ENCODE measurements around the gene TAL1.

The TAL1 gene

DNA sequence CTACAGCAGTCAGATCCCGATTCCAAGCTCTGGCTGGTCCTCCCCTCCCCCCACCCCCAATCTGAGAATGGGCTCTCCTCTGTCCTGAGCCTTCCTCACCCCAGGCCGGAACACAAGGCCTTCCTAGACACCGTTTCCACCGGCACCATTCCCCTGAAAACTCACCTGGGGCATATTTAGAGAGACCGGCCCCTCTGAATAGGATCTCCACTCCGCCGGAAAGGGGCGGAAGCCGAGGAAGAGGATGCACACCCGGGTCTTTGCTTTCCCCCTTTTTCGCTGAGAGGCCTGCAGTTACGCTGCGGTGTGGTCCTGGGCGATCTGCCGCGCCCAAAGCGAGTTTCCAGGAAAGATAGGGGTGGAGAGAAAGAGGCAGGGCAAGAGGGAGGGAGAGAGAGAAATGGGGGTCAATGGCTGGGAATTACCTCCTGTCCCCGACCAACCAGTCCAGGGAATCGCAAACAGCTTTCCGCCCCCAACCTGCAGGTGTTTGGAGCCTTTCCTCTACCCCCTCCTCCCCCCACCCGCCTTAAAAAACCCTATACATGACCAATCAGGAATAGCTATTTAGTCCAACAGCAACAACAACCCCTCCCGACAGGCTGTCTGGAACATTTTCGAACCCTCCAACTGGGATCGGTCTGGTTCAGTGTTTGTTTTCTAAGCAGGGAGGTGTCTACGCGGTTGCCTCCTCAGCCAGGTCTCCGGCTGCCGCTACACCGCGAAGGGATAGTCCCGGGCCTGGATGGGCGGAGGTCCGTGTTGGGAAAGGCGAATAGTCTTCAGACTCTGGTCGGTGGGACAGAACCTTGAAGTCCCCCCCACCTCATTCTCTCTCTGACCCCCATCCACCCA lies 2.8 kb downstream of the TAL1 start:
- DNase-seq = no peak

DNA sequence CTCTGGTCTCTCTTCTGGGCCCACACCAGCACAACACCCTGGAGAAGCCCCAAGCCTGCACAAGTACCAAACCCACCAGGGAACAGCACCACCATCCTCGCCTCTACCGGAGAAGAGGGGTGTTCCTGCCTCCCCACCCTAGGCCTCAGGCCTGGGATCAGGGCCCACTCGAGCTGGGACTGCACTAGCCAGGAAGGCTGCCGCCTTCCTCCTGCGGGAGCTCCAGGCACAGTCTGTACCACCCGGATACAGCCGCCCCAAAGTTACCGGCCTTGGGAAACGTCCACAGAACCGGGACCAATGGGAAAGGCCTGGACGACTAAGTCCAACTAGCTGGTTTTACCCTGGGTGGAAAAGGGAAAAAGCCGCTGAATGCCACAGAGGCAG lies 3.4 kb downstream of the TAL1 start:
- DNase-seq = no peak

DNA sequence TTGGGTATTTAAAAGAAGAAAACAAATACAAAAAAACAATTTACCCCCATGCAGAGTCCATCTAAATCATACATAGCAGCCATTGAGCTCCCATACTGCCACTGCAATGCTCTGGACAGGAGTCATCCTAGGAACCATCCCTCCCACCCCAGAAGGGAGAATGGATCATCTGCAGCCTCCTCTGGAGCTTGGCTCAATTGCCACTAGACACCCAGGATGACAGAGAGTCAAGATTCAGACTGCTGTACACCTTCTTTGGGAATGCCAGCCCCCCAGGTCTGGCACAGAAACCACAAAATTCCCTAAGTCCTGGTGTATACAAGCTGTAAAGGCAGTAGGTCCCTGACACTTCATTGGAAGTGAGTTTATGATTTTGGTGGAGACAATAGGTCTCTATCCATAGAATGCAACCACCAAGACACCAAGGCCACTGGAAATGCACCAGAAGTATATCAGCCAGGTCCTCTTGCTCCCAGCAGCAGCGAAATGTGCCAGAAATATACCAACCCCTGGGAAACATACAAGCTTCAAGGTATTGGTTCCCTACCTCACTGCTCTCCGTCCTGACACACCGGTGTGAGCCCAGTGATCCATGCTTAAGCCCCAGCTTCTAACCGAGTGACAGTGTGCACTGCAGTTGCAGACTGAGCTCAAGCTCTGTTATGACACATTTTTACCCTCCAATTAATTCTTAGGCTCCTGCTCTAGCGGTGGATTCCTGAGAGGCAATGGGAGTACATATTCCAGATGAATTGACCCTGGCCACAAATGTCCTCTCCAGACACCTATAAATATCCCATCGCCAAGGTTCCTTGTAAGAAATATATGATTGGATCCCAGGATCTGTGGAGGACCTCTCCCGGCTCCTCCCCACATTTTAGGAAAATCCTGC lies 4.4 kb downstream of the TAL1 start:
- no peak for DNase-seq

DNA sequence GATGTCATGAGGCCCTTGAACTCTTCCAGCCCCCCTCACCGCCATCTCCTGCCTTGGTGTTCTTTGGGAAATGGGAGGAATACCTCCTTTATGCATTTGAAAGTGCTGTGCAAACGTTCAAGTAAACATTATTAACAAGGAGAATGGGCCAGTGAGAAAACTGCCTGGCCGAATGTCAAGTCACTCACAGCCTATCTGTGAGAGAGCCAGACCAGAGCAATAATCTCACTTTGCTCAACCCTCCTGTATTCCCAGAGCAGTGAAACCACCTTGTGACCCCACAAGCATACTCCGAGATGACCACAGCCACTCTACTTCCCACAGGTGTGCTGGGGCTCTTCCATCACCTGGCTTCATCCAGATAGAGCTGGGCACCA lies 5.2 kb downstream of the TAL1 start:
- DNase-seq = no peak

DNA sequence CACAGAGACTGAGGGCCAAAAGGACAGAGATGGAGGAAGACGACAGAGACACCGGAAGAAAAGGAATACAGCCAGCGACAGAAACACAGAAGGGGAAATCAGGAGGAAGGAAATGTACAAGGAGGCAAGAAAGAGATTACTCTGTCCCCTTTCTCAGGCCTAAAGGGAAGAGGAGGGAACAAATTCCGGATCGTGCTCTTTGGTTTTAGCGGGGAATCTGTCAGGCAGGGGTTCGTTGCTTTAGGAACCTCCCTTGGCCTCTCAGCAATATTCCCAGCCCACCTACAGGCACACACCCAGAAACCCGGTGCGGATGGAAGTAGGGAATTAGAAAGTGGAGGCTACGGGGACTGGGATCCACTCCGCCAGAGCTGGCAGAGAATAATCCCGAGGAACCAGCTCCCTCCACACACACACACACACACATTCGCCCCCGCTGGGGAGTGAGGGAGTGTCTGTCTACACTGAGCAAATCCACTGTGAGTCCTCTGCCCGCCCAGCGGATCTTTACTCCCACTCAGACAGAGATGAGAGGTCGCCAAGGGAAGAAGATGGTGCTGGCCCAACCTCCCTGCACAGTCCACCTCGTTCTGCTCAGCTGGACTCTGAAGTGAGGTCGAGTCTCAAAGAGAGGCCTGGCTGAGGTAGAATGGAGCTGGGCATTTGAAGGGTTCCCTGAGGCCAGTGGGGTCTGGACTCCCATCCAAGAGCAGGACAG lies 5.7 kb downstream of the TAL1 start:
- DNase-seq = no peak

DNA sequence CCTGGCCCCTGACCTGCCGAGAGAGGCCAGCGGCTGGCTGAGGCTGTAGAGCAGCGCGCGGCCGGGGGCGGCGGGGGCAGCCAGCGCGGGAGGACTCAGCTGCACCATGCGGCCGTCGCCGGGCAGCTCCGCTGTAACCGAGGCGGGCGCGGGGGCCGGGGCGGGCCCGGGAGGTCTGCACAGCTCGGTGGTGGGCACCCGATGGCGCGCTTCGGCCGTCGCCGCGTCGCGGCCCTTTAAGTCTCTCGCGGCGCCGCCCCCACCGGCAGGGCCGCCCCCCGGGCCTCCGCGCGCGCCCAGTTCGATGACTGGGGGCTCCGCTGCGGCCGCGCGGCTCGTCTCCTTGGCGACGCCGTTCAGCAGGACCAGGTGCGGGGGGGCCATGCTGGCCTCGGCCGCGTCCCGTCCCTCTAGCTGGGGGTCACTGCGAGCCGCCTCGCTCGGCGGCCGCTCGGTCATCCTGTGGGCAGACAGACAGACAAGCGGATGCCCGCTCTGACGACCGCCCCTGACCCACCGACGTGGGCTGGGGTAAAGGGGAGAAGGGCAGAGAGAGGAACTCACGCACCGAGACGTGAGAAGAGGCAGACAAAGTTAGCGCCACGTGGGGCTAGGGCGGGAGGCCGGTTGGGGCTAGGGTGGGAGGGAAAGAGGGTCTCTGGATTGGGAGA lies 6.5 kb downstream of the TAL1 start:
- DNase-seq = no peak

DNA sequence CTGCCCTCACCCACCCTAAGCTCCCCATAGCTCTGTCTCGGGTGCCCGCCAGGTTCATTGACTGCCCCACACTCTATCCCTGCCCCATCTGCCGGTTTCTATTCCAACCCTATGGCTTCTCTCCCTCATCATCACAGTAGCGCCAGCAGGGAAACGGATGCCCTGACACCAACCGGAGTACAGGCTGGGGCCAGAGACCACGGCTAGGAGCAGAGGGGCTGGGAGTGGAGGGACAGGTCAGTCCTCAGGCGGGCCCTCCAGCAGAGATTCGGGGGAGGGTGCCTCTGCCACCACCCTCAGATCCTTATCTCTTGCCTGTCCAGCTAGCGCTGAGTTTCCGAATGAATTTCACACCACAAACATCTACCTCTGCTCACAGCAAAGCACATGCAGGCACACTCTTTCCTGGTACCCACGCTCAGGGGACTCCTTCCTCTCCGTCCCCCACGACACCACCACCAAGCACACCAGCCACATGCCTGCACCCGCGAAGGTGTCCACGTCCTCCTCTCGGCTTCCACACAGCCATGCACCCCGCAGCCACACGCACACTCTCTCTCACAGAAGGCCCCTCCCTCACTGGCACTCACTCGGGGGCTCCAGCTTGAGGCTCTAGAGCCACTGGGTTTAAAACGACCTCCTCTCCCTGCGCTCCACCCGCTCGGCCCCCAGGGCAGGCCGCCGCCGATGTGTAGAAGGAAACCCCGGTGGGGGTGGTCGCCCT lies 7.2 kb downstream of the TAL1 start:
- no peak for DNase-seq

DNA sequence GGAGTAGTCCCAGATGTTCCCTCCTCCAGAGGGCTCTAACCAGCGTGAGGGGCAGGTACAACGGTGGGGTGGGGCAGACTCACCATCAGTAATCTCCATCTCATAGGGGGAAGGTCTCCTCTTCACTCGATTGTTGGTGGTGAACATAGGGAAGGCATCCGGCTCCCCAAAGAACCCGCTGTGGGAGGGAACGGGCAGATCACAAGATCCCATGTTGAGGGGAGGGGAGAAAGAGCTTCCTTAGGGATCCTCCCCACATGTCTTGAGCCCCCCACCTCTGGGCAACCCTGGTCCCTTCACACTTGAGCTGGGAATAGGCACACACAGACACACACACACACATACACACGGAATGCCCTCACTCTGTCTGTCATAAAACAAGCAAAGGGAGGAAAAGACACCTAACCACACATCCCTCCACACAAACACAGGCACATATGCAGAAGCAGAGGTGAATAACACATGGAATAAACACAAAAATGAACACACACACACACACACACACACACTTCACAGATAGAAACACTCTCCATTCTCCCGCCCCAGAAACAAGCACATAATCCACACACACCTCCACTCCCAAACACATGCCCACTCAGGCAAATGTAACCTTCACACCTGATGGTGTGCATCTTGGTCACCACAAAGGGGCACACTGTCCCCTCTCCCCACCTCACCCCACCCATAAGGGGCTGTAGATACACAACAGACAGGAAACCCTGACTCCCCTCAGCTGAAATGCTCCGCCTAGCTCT lies 7.9 kb downstream of the TAL1 start:
- DNase-seq = no peak

DNA sequence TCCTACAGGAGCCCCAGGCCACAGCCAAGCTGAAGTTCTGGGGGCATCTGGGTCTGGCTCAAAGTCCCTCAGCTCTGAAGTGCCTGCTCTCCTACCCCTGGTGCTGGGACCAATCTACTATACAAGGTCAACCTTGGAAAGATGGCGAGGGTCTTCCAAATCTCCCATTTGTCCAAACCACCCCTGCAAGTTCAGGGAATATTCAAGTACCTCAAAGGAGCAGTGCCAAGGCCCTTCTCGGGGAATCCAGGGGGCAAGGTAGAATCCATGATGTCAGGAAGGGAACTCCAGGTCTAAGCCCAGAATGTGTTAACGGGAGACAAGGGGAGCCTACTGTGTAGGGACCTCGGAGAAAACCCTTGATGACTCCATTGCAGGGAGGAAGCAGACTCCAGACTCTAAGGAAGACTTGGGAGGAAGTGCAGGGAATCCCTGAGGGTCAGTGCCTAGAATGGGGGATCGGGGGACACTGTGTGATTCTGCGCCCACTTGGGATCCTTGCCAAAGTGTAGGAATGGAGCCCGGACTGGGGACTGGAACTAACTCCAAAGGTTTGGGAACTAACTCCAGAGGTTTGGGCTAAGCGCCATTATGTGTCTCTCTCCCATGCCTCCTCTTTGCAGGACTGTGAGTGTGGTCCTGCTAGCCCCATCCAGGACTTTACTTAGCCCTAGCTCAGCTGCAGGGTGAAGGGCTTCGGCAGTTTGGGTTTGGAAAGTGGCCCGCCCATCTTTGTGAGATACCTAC lies 8.7 kb downstream of the TAL1 start:
- DNase-seq = no peak

DNA sequence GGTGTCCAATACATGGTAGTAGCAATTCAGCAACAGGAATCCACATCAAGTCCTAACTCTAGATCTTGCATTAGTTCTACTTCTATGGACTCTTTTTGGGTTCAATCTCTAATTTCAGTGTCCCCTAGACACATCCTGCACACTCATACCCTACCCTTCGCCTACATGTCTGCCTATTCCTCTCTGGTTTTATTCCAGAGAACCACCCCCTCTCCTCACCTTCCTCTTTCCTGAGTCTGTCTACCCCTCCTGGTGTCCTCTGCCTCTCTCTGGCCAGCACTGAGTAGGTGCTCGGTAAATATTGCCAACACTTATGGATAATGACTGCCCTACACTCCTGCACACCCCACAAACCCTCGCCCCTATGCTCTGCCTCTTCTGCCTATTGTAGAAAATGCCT lies 9.5 kb downstream of the TAL1 start:
- no peak for DNase-seq

DNA sequence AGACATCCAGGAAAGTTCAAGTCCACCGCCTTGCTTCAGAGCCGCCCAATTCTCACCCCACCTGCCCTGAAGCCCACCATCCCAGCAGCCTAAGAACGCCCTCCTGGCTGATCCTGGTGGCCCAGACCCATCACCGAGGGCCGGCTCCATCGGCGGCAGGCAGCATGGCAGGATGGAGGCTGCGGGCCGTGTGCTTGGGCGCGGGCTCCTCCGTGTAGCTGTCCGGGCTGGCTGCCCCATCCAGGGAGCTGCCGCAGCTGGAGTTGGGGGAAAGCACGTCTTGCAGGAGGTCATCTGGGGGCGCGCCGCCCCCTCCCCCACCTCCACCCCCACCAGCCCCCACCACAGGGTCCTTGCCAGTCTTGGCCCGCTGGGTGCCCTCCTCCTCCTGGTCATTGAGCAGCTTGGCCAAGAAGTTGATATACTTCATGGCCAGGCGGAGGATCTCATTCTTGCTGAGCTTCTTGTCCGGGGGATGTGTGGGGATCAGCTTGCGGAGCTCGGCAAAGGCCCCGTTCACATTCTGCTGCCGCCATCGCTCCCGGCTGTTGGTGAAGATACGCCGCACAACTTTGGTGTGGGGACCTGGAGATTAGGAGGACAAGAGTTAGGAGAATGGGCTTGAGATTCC lies 12.3 kb downstream of the TAL1 start:
- DNase-seq = no peak

DNA sequence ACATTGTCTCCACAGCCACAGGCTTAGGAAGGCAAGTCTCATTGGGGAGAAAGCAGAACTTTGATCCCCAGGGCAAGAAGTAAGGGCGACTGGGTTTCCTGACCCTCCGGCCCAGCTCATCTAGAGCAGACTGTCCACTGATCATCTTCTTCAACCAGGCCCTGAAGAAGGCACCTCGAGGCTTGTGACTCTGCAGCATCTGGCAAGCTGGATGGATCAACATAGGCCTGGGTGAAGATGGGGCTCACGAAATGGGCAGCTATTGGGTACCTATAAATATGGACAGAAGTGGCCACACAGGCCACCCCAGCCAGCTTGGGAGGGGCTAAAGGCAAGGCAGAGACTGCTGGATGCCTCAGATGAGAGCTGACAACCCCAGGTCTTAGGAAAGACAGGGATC lies 13.0 kb downstream of the TAL1 start:
- DNase-seq = no peak

DNA sequence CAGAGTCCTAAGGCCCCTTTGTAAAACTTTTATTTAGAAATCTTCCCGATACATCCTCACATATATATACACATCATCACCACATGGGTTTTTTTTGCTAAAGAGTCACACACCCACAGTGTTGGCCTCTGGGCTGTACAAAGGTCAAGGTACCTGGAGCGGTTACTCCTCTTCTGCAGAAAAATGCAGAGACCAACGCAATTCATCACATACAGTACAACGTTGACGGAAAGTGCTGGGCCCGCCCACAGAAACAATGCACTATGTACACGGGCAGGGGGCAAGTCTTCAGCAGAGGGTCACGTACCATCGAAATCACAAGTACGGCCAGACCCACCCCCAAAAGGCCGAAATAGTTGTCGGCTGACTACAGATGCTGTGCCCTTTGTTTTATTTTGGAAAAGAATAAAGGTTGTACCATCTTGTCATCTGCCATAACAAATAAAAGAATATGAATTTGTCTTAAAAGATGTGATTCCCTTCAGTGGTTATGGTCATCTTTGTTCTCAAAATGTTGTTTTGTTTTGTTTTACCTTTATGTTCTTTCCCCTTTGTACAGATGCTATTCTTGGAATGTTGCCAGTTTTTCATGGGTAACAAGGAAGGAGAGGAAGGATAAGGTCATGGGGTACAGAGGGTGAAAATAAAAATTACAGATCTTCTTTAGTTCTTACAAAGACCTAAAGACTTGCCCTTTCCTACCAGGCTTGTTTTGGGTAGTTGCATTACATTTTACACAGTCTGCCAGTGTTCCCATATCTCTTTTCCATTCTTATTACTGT lies 15.6 kb downstream of the TAL1 start:
- DNase-seq = no peak

DNA sequence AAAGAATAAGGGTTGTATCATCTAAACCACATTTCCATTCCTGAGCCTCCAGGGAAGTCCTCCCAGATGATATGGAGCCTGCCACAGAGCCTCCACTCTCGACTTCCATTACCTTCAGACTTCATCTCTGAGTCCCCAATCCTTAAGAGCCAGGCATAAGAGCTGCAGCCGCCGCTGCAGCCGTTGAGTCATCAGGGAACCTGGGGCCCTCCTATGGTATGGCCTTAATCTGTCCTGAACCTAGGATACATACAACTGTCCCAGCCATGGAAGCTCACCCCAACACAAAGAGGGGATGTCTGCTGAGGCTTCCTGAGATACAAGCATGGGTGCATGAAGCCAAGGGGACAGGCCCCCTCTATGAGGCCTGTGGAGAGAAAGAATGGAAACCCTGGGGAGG lies 16.3 kb downstream of the TAL1 start:
- no peak for DNase-seq

DNA sequence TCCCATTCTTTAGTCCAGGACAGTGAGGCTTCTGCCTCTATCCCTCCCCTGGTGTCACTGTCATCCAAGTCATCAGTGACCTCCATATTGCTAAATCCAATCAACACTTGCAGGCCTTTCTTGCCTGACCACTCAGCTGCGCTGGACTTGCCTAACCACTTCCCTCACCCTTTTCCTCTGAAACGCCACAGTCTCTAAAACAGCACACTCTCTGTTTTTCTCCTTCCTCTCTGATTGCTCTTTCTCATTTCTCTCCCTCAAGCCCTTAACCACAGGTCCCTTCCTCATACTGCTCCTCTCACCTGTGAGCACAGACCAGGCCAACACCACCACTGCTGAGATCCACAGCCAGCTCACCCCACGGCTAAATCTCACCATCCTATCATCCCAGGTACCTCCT lies 17.5 kb downstream of the TAL1 start:
- DNase-seq = no peak

DNA sequence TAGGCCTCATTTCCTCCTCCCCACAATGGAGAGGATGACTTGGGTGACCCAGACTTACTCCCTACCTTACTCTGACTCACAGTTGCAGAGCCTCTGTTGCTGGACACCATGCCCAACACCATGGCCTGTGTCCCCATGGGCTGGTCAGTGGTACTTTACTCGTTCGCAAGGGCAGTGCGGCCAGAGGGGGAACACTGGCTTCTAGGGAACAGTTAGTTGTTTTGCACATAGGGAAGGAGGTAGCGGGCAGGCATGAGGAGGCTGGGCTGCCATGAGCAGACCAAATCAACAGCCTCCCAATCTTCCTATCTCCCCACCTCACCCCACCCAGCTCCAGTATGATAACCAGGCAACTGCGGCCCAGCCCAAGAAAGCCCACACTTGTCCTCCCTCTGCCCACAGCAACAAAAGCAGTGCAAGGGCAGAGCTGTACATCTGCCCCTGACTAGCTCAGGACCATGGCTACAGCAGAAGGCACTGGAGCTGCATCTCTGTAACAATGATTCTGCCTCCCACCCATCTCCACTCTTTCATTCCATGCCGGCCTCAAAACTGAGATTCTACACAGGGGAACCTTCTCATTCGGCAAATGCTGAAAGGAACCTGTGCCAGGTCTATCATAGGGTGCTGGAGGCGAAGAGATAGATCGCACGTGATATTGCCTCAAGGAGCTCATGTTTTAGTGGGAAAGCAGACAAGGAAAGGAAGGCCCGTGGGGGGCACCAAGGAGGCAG lies 18.6 kb downstream of the TAL1 start:
- DNase-seq = no peak

DNA sequence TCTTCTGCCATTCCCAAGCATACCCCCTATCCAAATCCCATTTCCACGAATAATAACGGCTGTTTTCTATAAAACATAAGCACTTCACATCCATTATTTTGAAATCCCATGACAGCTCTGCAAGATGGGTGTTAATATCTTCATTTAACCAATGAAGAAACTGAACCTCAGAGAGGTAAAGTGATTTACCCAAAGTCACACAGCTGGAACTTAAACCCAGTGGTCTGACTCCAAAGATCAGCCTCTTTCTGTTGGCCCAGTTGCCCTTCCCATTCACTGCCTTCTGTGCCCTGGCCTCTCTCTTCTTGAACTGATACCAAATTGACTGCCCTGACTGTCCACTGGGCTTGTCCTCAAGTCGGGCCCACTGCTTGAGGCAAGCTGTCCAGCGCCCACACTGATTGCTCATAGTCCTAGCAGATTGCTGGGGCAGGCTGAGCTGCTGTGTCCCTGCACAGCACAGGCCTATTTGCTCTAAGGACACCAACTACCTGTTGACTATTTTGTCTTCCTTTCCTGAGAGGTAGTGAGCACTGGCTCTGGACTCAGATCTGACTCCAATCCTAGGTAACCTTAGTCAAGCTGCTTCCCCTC lies 19.3 kb downstream of the TAL1 start:
- no peak for DNase-seq

DNA sequence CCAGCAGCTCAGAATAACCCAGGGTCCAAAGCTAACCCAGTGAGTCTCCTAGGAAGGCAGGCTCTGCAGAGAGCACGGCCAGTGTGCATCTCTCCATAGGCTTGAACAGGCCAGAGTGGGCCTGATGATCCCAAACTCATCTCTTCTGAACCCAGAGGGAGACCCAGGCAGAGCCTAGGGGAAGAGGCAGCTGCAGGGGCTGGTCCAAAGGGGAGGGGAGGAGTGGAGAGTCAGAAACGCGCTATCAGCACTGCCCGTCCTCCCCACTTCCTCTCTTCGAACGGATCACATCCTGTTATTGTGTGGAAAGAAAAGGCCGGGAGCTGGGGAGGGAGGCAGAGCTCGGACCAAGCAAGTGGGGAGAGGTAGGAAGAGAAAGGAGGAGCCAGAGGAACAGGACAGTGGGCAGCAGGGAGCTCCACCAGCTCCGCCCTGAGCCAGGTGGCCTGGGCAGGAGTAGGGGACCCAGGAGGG lies 20.2 kb downstream of the TAL1 start:
- DNase-seq = no peak

All from NCI-H1694 treated with DMSO at 0.1 percent for 48 hours (cell line).